Peyer's patch (tissue), 4 donors: ENCODE results near the gene TAS2R31.

Source experiments
- POLR2A ChIP-seq, 2 donors: fragments of 450-650 bp; IDR thresholded peaks; one replicate each; pipeline ENCODE4 v1.5.1; 2017; ENCODE audit warnings: antibody characterized with exemption in 2 of 2, mild to moderate bottlenecking in 2 of 2, moderate library complexity in 2 of 2
- TF ChIP-seq, protein P1 (sequence below), 6 experiments: fragments of 450-650 bp in 4 of 6; fragments of 200-600 bp in 2 of 6; sonication (generic) in 1 of 6; IDR thresholded peaks; one replicate each; pipeline ENCODE4 v1.5.1; 2017 to 2019; ENCODE audit warnings: antibody characterized with exemption in 6 of 6, mild to moderate bottlenecking in 3 of 6, moderate library complexity in 1 of 6

DNA sequence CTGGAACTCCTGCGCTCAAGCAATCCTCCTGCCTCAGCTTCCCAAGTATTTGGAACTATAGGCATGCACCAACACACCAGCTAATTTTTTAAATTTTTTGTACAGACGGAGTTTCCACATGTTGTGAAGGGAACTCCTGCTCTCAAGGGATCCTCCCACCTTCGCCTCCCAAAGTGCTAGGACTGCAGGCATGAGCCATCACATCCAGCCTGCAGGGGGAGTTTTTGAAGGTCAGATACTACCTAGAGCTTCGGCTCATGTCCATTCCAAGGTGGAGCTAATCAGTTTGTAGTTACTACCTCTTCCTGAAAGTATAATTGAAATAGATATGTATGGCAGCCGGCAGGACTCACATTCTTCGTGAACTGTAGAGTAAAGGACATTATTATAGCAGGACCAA, 5.1 kb downstream of the TAS2R31 start:
- TF ChIP-seq POLR2A (IDR thresholded peaks at IDR 0.05): no peak
- TF ChIP-seq, protein P1, sequence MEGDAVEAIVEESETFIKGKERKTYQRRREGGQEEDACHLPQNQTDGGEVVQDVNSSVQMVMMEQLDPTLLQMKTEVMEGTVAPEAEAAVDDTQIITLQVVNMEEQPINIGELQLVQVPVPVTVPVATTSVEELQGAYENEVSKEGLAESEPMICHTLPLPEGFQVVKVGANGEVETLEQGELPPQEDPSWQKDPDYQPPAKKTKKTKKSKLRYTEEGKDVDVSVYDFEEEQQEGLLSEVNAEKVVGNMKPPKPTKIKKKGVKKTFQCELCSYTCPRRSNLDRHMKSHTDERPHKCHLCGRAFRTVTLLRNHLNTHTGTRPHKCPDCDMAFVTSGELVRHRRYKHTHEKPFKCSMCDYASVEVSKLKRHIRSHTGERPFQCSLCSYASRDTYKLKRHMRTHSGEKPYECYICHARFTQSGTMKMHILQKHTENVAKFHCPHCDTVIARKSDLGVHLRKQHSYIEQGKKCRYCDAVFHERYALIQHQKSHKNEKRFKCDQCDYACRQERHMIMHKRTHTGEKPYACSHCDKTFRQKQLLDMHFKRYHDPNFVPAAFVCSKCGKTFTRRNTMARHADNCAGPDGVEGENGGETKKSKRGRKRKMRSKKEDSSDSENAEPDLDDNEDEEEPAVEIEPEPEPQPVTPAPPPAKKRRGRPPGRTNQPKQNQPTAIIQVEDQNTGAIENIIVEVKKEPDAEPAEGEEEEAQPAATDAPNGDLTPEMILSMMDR (IDR thresholded peaks at IDR 0.05): no peak
